GM06990 (cell line): ENCODE results near the gene NUMA1.

Experiments
- DNase-seq: peaks from one replicate; pipeline ENCODE4 v3.0.0-alpha.2; 2011; ENCODE audit not compliant: insufficient read length; ENCODE audit errors: extremely low read depth
- H3K27me3 ChIP-seq: replicated peaks from 2 replicates; pipeline ENCODE4 v1.6.0; 2011; ENCODE audit warnings: low read length; ENCODE audit not compliant: control insufficient read depth, insufficient read depth
- H3K36me3 ChIP-seq: 2 replicates; pipeline ENCODE4 v1.5.1; 2011; ENCODE audit warnings: low read length; ENCODE audit not compliant: control insufficient read depth, insufficient read depth
- H3K4me3 ChIP-seq: replicated peaks from 2 replicates; pipeline ENCODE4 v1.5.1; 2011; ENCODE audit warnings: low read depth, mild to moderate bottlenecking, control low read depth, low read length
- TF ChIP-seq, protein P1 (sequence below): IDR thresholded peaks from 2 replicates; pipeline ENCODE4 v1.5.1; 2011; ENCODE audit warnings: low read length, control low read depth, mild to moderate bottlenecking, inconsistent platforms; ENCODE audit not compliant: insufficient read depth, poor library complexity, severe bottlenecking

NUMA1 gene

DNA sequence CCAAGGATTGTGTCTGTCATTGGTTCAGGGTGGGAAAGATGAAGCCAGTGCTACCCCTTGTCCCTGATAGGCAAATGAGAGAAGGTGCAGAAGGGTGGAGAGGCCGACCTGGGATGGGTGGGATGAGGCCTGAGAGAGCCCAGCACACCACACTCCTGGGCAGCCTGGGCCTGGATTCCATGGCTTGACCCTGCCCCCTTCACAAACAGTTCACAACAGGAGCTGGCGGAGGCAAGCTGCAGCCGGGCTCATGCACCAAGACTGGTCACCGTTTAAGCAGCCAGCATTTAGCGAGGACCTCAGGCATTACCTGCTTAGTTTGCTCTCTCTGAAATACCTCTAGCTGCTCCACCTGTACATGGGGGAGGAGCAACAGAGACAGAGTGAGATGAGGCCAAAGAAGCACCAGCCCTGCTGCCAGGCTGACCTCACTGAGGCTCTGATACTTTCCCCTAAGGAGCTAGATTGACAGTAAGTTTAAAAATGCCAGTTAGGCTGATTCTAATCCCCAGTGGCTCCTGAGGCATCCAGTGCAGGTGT is 68.2 kb downstream of the NUMA1 start:
- H3K36me3 ChIP-seq, result peaks cover 69% of the 10 kb centered on the region
- no peaks in the 10 kb centered on the region for H3K27me3 ChIP-seq
- H3K4me3 ChIP-seq, result no peak overlapping the region
- TF ChIP-seq, protein P1, sequence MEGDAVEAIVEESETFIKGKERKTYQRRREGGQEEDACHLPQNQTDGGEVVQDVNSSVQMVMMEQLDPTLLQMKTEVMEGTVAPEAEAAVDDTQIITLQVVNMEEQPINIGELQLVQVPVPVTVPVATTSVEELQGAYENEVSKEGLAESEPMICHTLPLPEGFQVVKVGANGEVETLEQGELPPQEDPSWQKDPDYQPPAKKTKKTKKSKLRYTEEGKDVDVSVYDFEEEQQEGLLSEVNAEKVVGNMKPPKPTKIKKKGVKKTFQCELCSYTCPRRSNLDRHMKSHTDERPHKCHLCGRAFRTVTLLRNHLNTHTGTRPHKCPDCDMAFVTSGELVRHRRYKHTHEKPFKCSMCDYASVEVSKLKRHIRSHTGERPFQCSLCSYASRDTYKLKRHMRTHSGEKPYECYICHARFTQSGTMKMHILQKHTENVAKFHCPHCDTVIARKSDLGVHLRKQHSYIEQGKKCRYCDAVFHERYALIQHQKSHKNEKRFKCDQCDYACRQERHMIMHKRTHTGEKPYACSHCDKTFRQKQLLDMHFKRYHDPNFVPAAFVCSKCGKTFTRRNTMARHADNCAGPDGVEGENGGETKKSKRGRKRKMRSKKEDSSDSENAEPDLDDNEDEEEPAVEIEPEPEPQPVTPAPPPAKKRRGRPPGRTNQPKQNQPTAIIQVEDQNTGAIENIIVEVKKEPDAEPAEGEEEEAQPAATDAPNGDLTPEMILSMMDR, result no peak
- DNase-seq, result no peak

DNA sequence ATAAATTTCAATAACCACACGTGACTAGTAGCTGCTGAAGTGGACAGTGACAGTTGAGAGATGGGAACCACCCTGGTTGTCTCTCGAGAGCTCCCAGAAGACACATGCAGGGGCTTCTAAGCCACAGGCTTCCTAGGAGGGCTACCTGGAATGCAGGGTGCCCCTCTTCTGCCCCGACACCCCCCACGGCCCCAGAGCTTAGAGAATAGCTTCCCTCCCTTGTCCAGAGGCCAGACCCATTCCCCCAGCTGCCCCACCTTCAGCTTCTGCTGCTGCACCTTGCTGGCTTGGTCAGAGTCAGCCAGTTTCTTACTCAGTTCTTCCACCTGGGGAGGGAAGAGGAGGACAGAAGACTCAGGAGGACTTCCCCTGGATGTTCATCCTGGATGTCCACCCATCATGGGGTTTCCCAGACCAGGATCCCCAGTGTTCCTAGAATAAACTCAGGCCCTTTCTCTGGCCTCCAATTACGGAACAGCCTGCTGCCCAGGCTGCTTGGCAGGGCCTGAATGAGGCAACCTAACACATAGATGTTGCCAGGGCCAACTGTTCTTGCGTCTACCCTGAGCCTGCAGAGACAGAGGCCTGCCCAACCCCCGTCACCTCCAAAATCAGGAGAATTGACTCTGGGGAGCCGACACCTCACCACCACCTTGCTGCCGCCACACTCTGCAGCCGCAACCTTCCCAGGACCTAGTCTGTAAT is 69.7 kb downstream of the NUMA1 start:
- no peak overlapping the region for H3K4me3 ChIP-seq
- peaks cover 74% of the 10 kb centered on the region for H3K36me3 ChIP-seq
- TF ChIP-seq, protein P1, result no peak
- DNase-seq, result no peak
- no peaks in the 10 kb centered on the region for H3K27me3 ChIP-seq

DNA sequence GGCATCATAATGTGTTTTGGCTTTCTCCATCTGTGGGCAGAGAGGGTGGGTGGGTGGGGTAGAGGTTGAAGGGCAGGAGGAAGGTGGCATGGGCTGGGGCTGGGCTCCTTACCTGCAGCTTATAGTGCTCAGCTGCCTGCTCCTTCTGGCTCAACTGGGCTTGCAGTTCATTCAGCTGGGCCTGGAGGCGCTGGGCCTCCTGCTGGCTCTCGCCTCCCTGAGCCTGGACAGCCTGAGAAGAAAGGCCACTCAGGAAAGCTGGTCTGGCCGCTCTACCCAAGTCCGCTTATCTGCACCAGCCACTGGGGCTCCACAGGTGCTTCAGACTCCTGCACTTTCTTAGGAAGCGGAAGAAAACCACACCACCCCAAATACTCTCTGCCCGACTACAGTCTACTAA is 71.2 kb downstream of the NUMA1 start:
- Histone ChIP-seq H3K36me3 (peaks cover 73% of the 10 kb centered on the region), H3K4me3 (no peak overlapping the region), H3K27me3 (no peaks in the 10 kb centered on the region)
- TF ChIP-seq, protein P1, result no peak
- DNase-seq, result no peak

DNA sequence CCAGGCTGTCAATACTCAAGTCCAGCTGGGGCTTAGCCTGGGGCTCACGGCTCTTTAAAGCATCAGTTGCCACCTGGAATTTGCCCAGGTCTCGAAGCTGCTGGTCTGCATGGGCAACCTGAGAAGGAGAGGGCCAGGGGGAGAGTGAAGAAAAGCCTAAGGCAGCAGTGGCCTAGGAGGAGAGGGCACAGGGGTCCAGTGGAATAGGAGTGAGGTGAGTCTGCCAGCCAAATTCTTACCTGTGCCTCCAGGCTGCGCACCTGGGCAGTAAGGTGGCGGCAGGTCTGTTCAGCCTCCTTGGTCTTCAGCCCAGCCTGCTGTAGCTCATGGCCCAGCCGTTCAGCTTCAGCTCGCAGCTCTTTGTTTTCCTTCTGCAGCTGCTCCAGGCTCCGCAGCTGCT is 71.6 kb downstream of the NUMA1 start:
- H3K36me3 ChIP-seq, result peaks cover 73% of the 10 kb centered on the region
- TF ChIP-seq, protein P1, result no peak
- DNase-seq, result no peak

DNA sequence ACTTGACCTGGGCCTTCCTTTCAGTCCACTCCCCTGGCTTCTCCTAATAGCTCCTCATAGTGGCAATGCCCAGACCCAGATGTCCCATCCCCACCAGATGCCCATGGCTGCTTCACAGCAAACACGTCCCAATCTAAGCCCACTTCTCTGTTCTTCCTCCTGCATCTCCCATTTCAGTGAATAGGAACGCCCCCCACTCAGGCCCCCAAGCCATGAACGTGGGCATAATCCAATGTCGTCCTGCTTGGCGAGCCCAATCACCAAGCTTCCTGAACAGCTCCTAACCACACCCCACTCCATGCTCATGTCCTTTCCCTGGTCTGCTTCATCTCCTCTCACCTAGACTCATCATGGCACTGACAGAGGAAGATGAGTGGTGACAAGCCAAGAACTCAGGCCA is 72.8 kb downstream of the NUMA1 start:
- no peak for DNase-seq
- Histone ChIP-seq H3K27me3 (no peaks in the 10 kb centered on the region), H3K36me3 (peaks cover 73% of the 10 kb centered on the region), H3K4me3 (no peak overlapping the region)
- TF ChIP-seq, protein P1, result no peak

More for the DNA sequence above, 71.6 kb downstream of the NUMA1 start:
- H3K27me3 ChIP-seq, result no peaks in the 10 kb centered on the region
- no peak overlapping the region for H3K4me3 ChIP-seq
